Stimulated activated CD8-positive, alpha-beta memory T cell treated with anti-CD3 and anti-CD28 coated beads, Interleukin-15, amount 100 ng/mL, for 1 hour (primary cell): Measurements from ENCODE around the gene BNIP2.
"Not testable (repeated sequence)": the region's sequence is repeated elsewhere in the genome, so short reads cannot be mapped to it uniquely, and the experiment has no call there.

Source experiments
- DNase-seq: peaks from one replicate; pipeline ENCODE4 v3.0.0-alpha.2; 2020; ENCODE audit warnings: low read depth

Gene BNIP2

GRCh38 chr15:59688423-59688781, 718 bp downstream of the BNIP2 start:
- no peak for DNase-seq

- no peak for DNase-seq
These were observed 1.3 kb downstream of the BNIP2 start for GRCh38 chr15:59687836-59688235.

GRCh38 chr15:59686389-59686788, 2.7 kb downstream of the BNIP2 start:
- DNase-seq = no peak

GRCh38 chr15:59685737-59686297, 3.3 kb downstream of the BNIP2 start:
- DNase-seq = no peak

GRCh38 chr15:59680870-59681269, 8.2 kb downstream of the BNIP2 start:
- DNase-seq = no peak

GRCh38 chr15:59680346-59680745, 8.8 kb downstream of the BNIP2 start:
- DNase-seq = no peak

- no peak for DNase-seq
These were observed 10.5 kb downstream of the BNIP2 start for GRCh38 chr15:59678620-59679019.

GRCh38 chr15:59678172-59678571, 10.9 kb downstream of the BNIP2 start:
- DNase-seq = no peak

GRCh38 chr15:59676565-59676964, 12.6 kb downstream of the BNIP2 start:
- DNase-seq = no peak

GRCh38 chr15:59674361-59674877, 14.7 kb downstream of the BNIP2 start:
- DNase-seq = no peak

GRCh38 chr15:59668556-59668955, 20.6 kb downstream of the BNIP2 start:
- no peak for DNase-seq

GRCh38 chr15:59662260-59662659, 26.9 kb downstream of the BNIP2 start:
- no peak for DNase-seq

GRCh38 chr15:59659366-59659765, 29.8 kb downstream of the BNIP2 start:
- DNase-seq = no peak

GRCh38 chr15:59657635-59658125, 31.4 kb downstream of the BNIP2 start:
- DNase-seq = no peak

GRCh38 chr15:59656897-59657634, 32.1 kb downstream of the BNIP2 start, which contains the start of gene GTF2A2:
Gene GTF2A2 (minus strand): TSS chr15:59657515. CDS start chr15:59652277, 5,238 bp downstream.
- peak; percentile 88 for DNase-seq

- DNase-seq = no peak
These were observed 35.1 kb downstream of the BNIP2 start for GRCh38 chr15:59654046-59654445.

GRCh38 chr15:59649603-59650002, 39.5 kb downstream of the BNIP2 start:
- no peak for DNase-seq

- no peak for DNase-seq
These were observed 42.0 kb downstream of the BNIP2 start for GRCh38 chr15:59647085-59647484.

- DNase-seq = no peak
These were observed 42.8 kb downstream of the BNIP2 start for GRCh38 chr15:59646277-59646676.

- not testable (repeated sequence) for DNase-seq
These were observed 43.3 kb downstream of the BNIP2 start for GRCh38 chr15:59645812-59646211.

GRCh38 chr15:59644756-59645155, 44.4 kb downstream of the BNIP2 start:
- DNase-seq = no peak

- DNase-seq = no peak
These were observed 46.8 kb downstream of the BNIP2 start for GRCh38 chr15:59642351-59642750.

- not testable (repeated sequence) for DNase-seq
These were observed 51.6 kb downstream of the BNIP2 start for GRCh38 chr15:59637507-59637906.
